Cardiac muscle cell (in vitro differentiated cells and primary cell): ENCODE results near the gene GLCCI1. TPM values are rescaled to one million over a fixed set of nuclear protein-coding genes. Genes with fewer than 3 reads are reported as not detected.
"Not testable (repeated sequence)": the region's sequence is repeated elsewhere in the genome, so short reads cannot be mapped to it uniquely, and the experiment has no call there.

Source experiments
- DNase-seq, 2 donors: peaks; one replicate each; pipeline versions ENCODE4 v3.0.0 to v3.0.0-alpha.2; 2010 to 2017; ENCODE audit warnings: low read depth in 1 of 2, low spot score in 1 of 2
- H3K27ac ChIP-seq: fragments of 200-600 bp; sonication (generic); 2 replicates; pipeline ENCODE4 v1.5.1; 2016
- H3K27me3 ChIP-seq: fragments of 200-600 bp; sonication (generic); 2 replicates; pipeline ENCODE4 v1.6.0; 2016; ENCODE audit warnings: control low read depth
- H3K36me3 ChIP-seq: fragments of 200-600 bp; sonication (generic); 2 replicates; pipeline ENCODE4 v1.5.1; 2016; ENCODE audit warnings: control low read depth
- H3K4me1 ChIP-seq: fragments of 200-600 bp; sonication (generic); 2 replicates; pipeline ENCODE4 v1.8.1; 2017; ENCODE audit warnings: low read depth, mild to moderate bottlenecking, mixed run types
- H3K4me3 ChIP-seq: fragments of 200-600 bp; sonication (generic); 2 replicates; pipeline ENCODE4 v1.5.1; 2016; ENCODE audit warnings: mild to moderate bottlenecking
- H3K9me3 ChIP-seq: fragments of 200-600 bp; sonication (generic); 2 replicates; pipeline ENCODE4 v1.5.1; 2017; ENCODE audit warnings: low read depth, mild to moderate bottlenecking, control low read depth
- polyA plus RNA-seq: library from polyadenylated mRNA; unstranded; fragments of >200 nt; fragmentation: Nextera tagmentation; extraction: Ambion mirVana; gene quantifications from 2 replicates; pipeline ENCODE4 v1.2.1, GENCODE V29; 2016
- total RNA-seq: library from RNA; depleted of rRNA; stranded (reverse); fragments of >200 nt; gene quantifications from 2 replicates; pipeline ENCODE4 v1.2.3, GENCODE V29; 2016
- TF ChIP-seq, protein P1 (sequence below): IDR thresholded peaks from 2 replicates; pipeline ENCODE4 v1.5.1; 2012; ENCODE audit warnings: low read depth, mild to moderate bottlenecking, low read length

GLCCI1 gene
- total and polyA plus RNA-seq, 2 experiments from 2014 or later, result 8.6 to 16.4 TPM

- Histone ChIP-seq H3K4me1 (no peaks in the 10 kb centered on the region), H3K9me3 (no peaks in the 10 kb centered on the region), H3K4me3 (no peak overlapping the region), H3K27me3 (no peaks in the 10 kb centered on the region), H3K27ac (no peak overlapping the region), H3K36me3 (peaks cover 11% of the 10 kb centered on the region)
- TF ChIP-seq, protein P1, sequence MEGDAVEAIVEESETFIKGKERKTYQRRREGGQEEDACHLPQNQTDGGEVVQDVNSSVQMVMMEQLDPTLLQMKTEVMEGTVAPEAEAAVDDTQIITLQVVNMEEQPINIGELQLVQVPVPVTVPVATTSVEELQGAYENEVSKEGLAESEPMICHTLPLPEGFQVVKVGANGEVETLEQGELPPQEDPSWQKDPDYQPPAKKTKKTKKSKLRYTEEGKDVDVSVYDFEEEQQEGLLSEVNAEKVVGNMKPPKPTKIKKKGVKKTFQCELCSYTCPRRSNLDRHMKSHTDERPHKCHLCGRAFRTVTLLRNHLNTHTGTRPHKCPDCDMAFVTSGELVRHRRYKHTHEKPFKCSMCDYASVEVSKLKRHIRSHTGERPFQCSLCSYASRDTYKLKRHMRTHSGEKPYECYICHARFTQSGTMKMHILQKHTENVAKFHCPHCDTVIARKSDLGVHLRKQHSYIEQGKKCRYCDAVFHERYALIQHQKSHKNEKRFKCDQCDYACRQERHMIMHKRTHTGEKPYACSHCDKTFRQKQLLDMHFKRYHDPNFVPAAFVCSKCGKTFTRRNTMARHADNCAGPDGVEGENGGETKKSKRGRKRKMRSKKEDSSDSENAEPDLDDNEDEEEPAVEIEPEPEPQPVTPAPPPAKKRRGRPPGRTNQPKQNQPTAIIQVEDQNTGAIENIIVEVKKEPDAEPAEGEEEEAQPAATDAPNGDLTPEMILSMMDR, result no peak
- no peak for DNase-seq
Observed at GRCh38 chr7:8057566-8057965, 89.0 kb downstream of the GLCCI1 start.

GRCh38 chr7:8058322-8058721 is 89.7 kb downstream of the GLCCI1 start:
- no peaks in the 10 kb centered on the region for H3K9me3 ChIP-seq
- TF ChIP-seq, protein P1, result no peak
- H3K27ac ChIP-seq, result no peak overlapping the region
- H3K36me3 ChIP-seq, result peaks cover 11% of the 10 kb centered on the region
- no peak overlapping the region for H3K4me3 ChIP-seq
- no peaks in the 10 kb centered on the region for H3K4me1 ChIP-seq
- DNase-seq, result no peak
- H3K27me3 ChIP-seq, result no peaks in the 10 kb centered on the region

GRCh38 chr7:8058852-8059251 is 90.3 kb downstream of the GLCCI1 start:
- H3K4me3 ChIP-seq, result no peak overlapping the region
- H3K4me1 ChIP-seq, result no peaks in the 10 kb centered on the region
- DNase-seq, result no peak
- no peaks in the 10 kb centered on the region for H3K9me3 ChIP-seq
- H3K27ac ChIP-seq, result no peak overlapping the region
- peaks cover 11% of the 10 kb centered on the region for H3K36me3 ChIP-seq
- TF ChIP-seq, protein P1, result no peak
- H3K27me3 ChIP-seq, result no peaks in the 10 kb centered on the region

GRCh38 chr7:8060241-8060640 is 91.6 kb downstream of the GLCCI1 start:
- TF ChIP-seq, protein P1, result no peak
- DNase-seq, result no peak
- no peak overlapping the region for H3K27ac ChIP-seq
- H3K4me3 ChIP-seq, result no peak overlapping the region
- H3K9me3 ChIP-seq, result no peaks in the 10 kb centered on the region
- H3K36me3 ChIP-seq, result peaks cover 11% of the 10 kb centered on the region
- no peaks in the 10 kb centered on the region for H3K4me1 ChIP-seq
- no peaks in the 10 kb centered on the region for H3K27me3 ChIP-seq

GRCh38 chr7:8063300-8063699 is 94.7 kb downstream of the GLCCI1 start:
- not testable (repeated sequence) for H3K4me1 ChIP-seq, H3K27ac ChIP-seq, H3K9me3 ChIP-seq, H3K27me3 ChIP-seq, DNase-seq, H3K4me3 ChIP-seq, H3K36me3 ChIP-seq

- Histone ChIP-seq H3K4me1 (no peaks in the 10 kb centered on the region), H3K27me3 (no peaks in the 10 kb centered on the region), H3K27ac (no peak overlapping the region), H3K9me3 (no peaks in the 10 kb centered on the region), H3K4me3 (no peak overlapping the region), H3K36me3 (no peaks in the 10 kb centered on the region)
- no peak for DNase-seq
- TF ChIP-seq, protein P1, result no peak
Observed at GRCh38 chr7:8063706-8064297, 95.2 kb downstream of the GLCCI1 start.
